Measurements from ENCODE around the gene IFNAR1.

GRCh38 chr21:33289199-33289819 is 35.5 kb upstream of the IFNAR1 start:
- TF ChIP-seq CTCF (conservative IDR thresholded peaks at IDR 0.05 in 1 of 2, IDR thresholded peaks at IDR 0.05 in 1 of 2; ENCODE audit: extremely low read depth in 1 of 2, insufficient read depth in 1 of 2, low read depth in 1 of 2, low read length in 2 of 2), result no peak
- no peak for TF ChIP-seq EZH2 (IDR thresholded peaks at IDR 0.05; ENCODE audit: borderline replicate concordance, low read length)

Data from mammary epithelial cell (primary cell).